Endothelial cell (in vitro differentiated cells): Measurements from ENCODE around the gene PLEKHA6. TPM values are rescaled to one million over a fixed set of nuclear protein-coding genes. Genes with fewer than 3 reads are reported as not detected.
"Not testable (repeated sequence)": the region's sequence is repeated elsewhere in the genome, so short reads cannot be mapped to it uniquely, and the experiment has no call there.

ENCODE experiments used
- DNase-seq: peaks from one replicate; pipeline ENCODE4 v3.0.0; 2021; ENCODE audit warnings: low spot score
- H3K27ac Mint-ChIP-seq: one replicate; pipeline ENCODE4 v1.8.0; 2021; ENCODE audit warnings: mixed read lengths, inconsistent platforms; ENCODE audit not compliant: unreplicated experiment
- H3K27me3 Mint-ChIP-seq: one replicate; pipeline ENCODE4 v1.8.0; 2021; ENCODE audit warnings: mild to moderate bottlenecking, moderate library complexity, mixed read lengths, inconsistent platforms; ENCODE audit not compliant: unreplicated experiment
- H3K36me3 Mint-ChIP-seq: one replicate; pipeline ENCODE4 v1.8.0; 2021; ENCODE audit warnings: mild to moderate bottlenecking, low read depth, mixed read lengths, inconsistent platforms; ENCODE audit not compliant: unreplicated experiment
- H3K4me1 Mint-ChIP-seq: one replicate; pipeline ENCODE4 v1.8.0; 2021; ENCODE audit warnings: mild to moderate bottlenecking, mixed read lengths, inconsistent platforms; ENCODE audit not compliant: unreplicated experiment
- H3K4me3 Mint-ChIP-seq: one replicate; pipeline ENCODE4 v1.8.0; 2021; ENCODE audit warnings: mild to moderate bottlenecking, mixed read lengths, inconsistent platforms; ENCODE audit not compliant: unreplicated experiment
- H3K9me3 Mint-ChIP-seq: one replicate; pipeline ENCODE4 v1.8.0; 2021; ENCODE audit warnings: mixed read lengths, inconsistent platforms; ENCODE audit not compliant: unreplicated experiment
- total RNA-seq: library from RNA; stranded (reverse); fragmentation: NEBNext Ultra II Directional; extraction: Animal tissue kit (Norgen Biotek cat#: 25700); gene quantifications from one replicate; pipeline ENCODE4 v1.2.1, GENCODE V29; 2021; ENCODE audit not compliant: unreplicated experiment
- TF ChIP-seq, protein P1 (sequence below): fragments of 200-600 bp; sonication (generic); IDR thresholded peaks from one replicate; pipeline ENCODE4 v1.5.0; 2021; ENCODE audit warnings: antibody characterized with exemption; ENCODE audit not compliant: unreplicated experiment

The PLEKHA6 gene
- total RNA-seq, 1 donor from 2014 or later, result 3.7 TPM

DNA sequence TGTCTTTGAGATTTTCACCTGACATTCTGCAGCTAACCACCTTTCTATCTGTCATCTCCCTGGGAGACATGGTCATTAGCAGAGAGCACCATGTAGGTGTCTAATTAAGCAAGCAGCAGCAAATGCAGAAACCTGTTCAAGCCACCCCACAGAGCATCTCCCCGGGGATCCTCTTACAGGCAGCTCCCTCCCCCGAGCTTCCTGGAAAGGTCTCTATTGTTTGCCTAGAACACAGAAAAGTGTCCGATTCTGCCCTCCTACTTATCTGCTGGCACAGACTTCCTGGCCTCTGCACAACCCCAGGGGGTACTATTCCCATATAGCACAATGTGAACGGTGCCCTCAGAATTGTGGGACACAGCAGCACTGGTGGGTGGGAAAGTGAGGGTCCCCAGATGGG lies 46.1 kb downstream of the PLEKHA6 start:
- peak; percentile 43 for DNase-seq
- Mint-ChIP-seq H3K36me3 (no peaks in the 10 kb centered on the region), H3K9me3 (no peaks in the 10 kb centered on the region), H3K27ac (peak overlapping the region; percentile 80), H3K4me3 (no peak overlapping the region), H3K4me1 (peaks cover 48% of the 10 kb centered on the region), H3K27me3 (peaks cover 4% of the 10 kb centered on the region)
- TF ChIP-seq, protein P1, sequence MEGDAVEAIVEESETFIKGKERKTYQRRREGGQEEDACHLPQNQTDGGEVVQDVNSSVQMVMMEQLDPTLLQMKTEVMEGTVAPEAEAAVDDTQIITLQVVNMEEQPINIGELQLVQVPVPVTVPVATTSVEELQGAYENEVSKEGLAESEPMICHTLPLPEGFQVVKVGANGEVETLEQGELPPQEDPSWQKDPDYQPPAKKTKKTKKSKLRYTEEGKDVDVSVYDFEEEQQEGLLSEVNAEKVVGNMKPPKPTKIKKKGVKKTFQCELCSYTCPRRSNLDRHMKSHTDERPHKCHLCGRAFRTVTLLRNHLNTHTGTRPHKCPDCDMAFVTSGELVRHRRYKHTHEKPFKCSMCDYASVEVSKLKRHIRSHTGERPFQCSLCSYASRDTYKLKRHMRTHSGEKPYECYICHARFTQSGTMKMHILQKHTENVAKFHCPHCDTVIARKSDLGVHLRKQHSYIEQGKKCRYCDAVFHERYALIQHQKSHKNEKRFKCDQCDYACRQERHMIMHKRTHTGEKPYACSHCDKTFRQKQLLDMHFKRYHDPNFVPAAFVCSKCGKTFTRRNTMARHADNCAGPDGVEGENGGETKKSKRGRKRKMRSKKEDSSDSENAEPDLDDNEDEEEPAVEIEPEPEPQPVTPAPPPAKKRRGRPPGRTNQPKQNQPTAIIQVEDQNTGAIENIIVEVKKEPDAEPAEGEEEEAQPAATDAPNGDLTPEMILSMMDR, result no peak

GRCh38 chr1:204310970-204311369 lies 48.8 kb downstream of the PLEKHA6 start:
- H3K27me3 Mint-ChIP-seq, result not testable (repeated sequence)

GRCh38 chr1:204308023-204308628 lies 51.6 kb downstream of the PLEKHA6 start:
- Mint-ChIP-seq H3K4me3 (no peak overlapping the region), H3K27me3 (peaks cover 2% of the 10 kb centered on the region), H3K4me1 (peaks cover 28% of the 10 kb centered on the region), H3K9me3 (no peaks in the 10 kb centered on the region), H3K36me3 (no peaks in the 10 kb centered on the region), H3K27ac (no peak overlapping the region)
- TF ChIP-seq, protein P1, result no peak
- DNase-seq, result no peak

More at GRCh38 chr1:204310970-204311369, 48.8 kb downstream of the PLEKHA6 start:
- H3K27ac Mint-ChIP-seq, H3K4me3 Mint-ChIP-seq, DNase-seq, H3K9me3 Mint-ChIP-seq, H3K36me3 Mint-ChIP-seq: not testable (repeated sequence)
- H3K4me1 Mint-ChIP-seq, result peaks cover 43% of the 10 kb centered on the region

DNA sequence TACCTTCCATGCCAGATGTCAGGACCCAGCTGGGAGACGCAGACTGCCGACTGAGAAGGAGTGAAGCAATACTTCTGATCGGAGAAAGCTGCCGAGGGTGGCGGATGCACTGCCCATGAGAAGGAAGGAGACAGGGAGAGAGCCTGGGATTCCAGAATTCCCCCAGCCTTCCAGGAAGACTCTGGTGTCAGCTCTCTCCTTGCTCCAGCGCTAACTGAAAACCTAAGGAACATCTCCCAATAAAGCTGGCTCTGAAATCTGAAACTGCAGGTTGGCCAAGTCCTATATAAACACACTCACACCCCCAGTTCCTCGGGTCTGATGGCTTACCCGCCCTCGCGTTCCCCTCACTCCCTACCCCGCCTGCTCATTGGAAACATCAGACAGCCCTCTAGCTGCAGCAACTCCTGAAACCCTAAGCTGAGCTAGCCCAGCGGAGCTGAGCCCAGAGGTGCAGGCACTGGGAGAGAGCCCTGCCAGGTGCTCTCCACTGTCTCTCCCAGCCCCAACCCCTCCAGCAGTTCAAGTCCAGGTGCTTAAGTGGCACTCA lies 52.3 kb downstream of the PLEKHA6 start:
- DNase-seq, result peak; percentile 15
- no peaks in the 10 kb centered on the region for H3K36me3 Mint-ChIP-seq
- no peaks in the 10 kb centered on the region for H3K9me3 Mint-ChIP-seq
- peaks cover 30% of the 10 kb centered on the region for H3K4me1 Mint-ChIP-seq
- peaks cover 2% of the 10 kb centered on the region for H3K27me3 Mint-ChIP-seq
- H3K27ac Mint-ChIP-seq, result no peak overlapping the region
- no peak overlapping the region for H3K4me3 Mint-ChIP-seq
- TF ChIP-seq, protein P1, result no peak

DNA sequence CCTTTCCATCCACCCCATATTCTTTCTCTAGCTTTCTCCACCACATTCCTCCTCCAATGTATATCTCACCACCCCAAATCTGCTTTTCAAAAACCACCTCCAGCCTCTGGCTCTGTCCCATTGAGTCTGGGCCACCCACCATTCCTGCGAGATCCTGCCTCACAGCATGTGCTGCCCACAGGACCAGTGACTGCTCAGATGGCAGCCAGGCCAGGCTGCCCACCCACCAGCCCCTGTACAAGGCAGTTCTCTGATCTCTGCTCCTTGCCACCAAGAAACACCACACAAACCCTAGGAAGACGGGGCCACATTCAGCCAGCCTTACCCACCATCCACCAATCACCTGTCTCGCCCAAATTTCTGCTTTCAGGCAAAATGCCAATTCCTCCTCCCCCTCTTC lies 53.7 kb downstream of the PLEKHA6 start:
- Mint-ChIP-seq H3K27ac (no peak overlapping the region), H3K9me3 (no peaks in the 10 kb centered on the region), H3K36me3 (no peaks in the 10 kb centered on the region), H3K27me3 (peaks cover 2% of the 10 kb centered on the region), H3K4me1 (peaks cover 23% of the 10 kb centered on the region), H3K4me3 (no peak overlapping the region)
- TF ChIP-seq, protein P1, result no peak
- DNase-seq, result no peak
